Dermis microvascular lymphatic vessel endothelial cell (primary cell): Measurements from ENCODE around the gene GPR156. TPM values are rescaled to one million over a fixed set of nuclear protein-coding genes. Genes with fewer than 3 reads are reported as not detected.
"Not testable (repeated sequence)": the region's sequence is repeated elsewhere in the genome, so short reads cannot be mapped to it uniquely, and the experiment has no call there.

Source experiments
- DNase-seq, 2 donors: peaks; one replicate each; pipeline versions ENCODE4 v3.0.0 to v3.0.0-alpha.2; 2010; ENCODE audit warnings: low read depth in 2 of 2
- total RNA-seq: library from RNA; depleted of rRNA; stranded (reverse); fragments of >200 nt; gene quantifications from 2 replicates; pipeline ENCODE4 v1.2.1, GENCODE V29; 2014

The GPR156 gene
- total RNA-seq, 1 donor from 2014 or later, result under 0.01 TPM

DNA sequence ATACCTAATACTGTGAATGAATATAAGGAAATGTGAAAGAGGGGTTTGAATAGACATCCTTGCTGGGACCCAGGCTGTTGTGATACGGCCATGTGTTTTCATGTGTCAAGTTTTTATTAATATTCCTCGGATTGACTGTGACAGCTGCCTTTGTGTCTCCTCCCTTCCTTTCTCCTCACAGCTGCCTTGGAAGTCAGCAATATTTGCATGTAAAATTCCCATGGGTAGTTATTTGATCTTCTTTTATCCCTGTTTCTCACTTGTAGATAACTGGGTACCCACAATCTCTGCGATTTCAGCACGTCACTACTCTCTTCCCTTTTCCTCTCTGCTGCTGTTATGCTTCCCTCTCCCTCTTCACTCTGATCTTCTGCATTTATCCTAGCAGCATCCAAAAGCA, 9.4 kb downstream of the GPR156 start:
- DNase-seq, result no peak

GRCh38 chr3:120274739-120275167, 10.3 kb downstream of the GPR156 start:
- DNase-seq, result no peak

DNA sequence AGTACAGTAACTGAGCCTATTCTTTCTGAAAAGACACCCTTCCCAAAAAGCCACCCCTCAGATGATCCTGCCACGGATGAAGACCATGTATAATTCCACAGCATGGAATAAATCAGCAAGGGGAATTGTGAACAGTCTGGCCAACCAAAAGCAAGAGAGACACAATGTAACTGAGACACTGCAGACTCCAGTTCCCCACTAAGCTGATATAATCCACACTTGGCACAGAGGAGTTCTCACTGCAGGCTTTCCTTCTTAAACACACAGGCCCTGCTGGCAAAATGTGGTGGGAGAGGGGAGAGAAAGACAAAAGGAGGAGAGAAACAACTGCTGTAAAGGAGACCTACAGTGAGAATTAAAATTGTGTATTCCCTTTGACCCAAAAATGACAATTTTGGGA, 12.7 kb downstream of the GPR156 start:
- no peak for DNase-seq

GRCh38 chr3:120265989-120266388, 19.0 kb downstream of the GPR156 start:
- DNase-seq, result no peak

DNA sequence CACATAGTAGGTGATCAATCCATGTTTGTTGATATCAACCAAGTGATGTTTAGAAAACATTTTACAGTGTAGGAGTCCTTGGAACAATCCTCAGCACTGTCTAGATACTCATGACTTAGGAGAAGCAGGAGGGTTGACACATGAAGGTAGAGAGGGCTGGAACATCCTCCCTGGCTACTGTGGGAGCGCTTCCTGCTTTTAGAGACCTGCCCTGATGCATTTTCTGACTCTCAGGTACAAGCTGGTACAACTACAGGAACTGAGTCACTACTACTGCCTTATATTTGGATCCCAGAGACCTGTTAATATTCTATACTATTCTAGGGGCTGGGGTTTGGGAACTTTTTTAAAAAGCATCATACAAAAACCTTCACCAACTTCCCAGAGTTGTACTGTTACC, 20.1 kb downstream of the GPR156 start:
- no peak for DNase-seq

- no peak for DNase-seq
Measured at GRCh38 chr3:120263792-120264191, 21.2 kb downstream of the GPR156 start.

GRCh38 chr3:120258009-120258408, 27.0 kb downstream of the GPR156 start:
- DNase-seq, result no peak

GRCh38 chr3:120245386-120245785, 39.6 kb downstream of the GPR156 start:
- DNase-seq, result no peak

DNA sequence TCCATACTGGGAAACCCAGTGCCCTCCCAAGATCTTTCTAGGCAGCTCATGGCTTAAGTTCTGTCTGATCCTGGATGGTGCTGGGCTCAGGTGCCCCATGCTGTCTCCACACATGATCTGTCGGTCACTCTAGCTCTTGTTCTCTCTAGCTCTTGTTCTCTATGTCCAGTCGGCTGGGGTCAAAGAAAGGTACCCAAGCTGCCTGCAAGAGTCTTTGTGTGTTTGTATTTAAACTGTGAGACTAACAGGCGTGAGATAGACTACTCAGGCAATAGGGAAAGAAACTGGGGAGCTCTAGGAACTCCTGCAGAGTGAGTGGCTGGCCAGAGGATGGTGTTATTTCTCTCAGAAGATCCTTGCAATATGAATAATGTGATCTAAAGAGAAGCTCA, 40.2 kb downstream of the GPR156 start:
- DNase-seq, result no peak

DNA sequence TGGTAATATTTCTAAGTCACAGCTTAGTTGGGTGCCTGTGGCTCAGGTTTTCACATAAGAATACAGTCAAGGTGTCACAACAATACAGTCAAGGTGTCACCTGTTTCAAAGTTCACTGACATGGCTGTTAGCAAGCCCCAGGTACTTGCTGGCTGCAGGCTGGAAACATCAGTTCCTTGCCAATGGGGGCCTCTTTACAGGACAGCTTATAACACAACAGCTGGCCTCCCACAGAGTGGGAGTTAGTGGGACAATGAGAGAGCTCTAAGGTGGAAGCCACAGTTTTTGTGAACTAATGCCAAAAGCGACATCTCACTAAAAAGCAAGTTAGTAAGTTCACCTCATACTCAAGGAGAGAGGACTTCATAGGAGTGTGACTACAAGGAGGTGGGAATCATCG, 45.4 kb downstream of the GPR156 start:
- no peak for DNase-seq

DNA sequence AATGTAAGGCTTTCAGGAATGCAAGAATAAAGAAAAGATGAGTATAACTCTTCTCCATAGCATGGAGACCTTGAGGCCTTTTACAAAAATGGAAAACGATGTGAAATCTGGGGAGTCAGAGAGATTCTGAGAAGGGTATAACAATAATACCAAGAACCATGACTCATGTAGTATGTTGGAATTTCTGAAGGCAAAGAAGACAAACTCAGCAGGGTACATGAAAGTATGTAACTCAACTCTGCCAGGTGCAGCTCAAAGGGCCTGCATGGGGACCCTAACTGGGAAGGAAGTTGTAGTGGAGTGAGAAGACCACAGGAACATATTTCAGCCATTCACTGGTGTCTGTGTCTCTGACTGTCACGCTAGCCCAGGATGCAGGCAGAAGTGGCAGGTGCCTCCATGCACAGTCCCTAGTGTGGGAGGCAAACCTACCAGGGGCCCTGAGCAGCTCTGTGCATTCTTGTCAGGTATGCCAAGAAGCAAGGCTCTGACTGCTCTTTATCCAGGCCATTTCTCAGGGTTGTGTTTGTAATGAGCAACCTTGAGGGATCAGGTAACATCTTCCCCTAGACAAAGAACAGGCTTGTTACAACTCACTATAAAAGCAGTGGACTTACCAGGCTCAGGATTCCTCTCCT, 57.2 kb downstream of the GPR156 start:
- DNase-seq, result no peak

- no peak for DNase-seq
Measured at GRCh38 chr3:120224237-120224636, 60.8 kb downstream of the GPR156 start.

GRCh38 chr3:120218981-120219380, 66.0 kb downstream of the GPR156 start:
- no peak for DNase-seq

DNA sequence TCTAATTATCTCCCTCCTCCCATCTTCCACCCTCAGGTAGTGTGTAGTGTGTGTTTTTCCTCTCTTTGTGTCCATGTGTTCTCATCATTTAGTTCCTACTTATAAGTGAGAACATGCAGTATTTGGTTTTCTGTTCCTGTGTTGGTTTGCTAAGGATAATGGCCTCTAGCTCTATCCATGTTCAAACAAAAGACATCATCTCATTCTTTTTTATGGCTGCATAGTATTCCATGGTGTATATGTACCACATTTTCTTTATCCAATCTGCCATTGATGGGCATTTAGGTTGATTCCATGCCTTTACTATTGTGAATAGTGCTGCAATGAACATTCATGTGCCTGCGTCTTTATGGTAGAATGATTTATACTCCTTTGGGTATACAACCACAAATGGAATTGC, 68.4 kb downstream of the GPR156 start:
- not testable (repeated sequence) for DNase-seq

GRCh38 chr3:120214176-120214575, 70.8 kb downstream of the GPR156 start:
- DNase-seq, result no peak

GRCh38 chr3:120212505-120212904, 72.5 kb downstream of the GPR156 start:
- no peak for DNase-seq

- DNase-seq, result no peak
Measured at GRCh38 chr3:120209425-120209824, 75.6 kb downstream of the GPR156 start.

GRCh38 chr3:120204338-120204737, 80.7 kb downstream of the GPR156 start:
- DNase-seq, result no peak

DNA sequence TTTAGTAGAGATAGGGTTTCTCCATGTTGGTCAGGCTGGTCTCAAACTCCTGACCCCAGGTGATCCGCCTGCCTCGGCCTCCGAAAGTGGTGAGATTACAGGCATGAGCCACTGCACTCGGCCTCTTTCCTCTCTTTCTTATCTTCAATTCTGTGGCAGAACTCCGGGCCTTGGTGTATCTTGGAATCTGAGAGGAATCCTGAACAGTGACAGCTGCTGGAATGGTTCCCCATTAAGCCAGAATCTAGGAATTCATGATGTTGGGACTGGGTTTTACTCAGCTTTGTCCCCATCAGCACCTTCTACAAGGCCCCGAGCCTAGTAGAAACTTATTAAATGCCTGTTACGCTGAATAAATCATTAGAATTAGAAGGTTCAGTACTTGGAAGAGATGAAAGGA, 81.4 kb downstream of the GPR156 start:
- no peak for DNase-seq

DNA sequence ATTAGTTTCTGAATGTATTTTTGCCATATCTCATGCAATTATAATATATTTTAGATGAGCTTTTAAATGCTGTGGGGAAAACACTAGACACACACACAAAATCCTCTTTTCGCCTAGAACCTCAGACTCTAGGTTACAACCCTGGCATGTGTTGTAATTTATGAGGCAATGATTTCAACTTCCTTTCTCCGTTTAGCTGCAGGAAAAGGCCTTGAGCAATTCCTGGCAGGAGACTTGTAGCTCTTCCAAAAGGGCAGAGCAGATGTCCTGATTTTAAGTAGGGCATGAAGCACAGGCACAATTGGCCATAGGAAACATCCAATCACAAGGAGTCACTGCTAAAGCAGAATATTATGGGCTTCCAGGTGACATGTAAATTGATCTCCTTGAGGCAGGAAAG, 82.0 kb downstream of the GPR156 start:
- peak; percentile 36 to 71 for DNase-seq

DNA sequence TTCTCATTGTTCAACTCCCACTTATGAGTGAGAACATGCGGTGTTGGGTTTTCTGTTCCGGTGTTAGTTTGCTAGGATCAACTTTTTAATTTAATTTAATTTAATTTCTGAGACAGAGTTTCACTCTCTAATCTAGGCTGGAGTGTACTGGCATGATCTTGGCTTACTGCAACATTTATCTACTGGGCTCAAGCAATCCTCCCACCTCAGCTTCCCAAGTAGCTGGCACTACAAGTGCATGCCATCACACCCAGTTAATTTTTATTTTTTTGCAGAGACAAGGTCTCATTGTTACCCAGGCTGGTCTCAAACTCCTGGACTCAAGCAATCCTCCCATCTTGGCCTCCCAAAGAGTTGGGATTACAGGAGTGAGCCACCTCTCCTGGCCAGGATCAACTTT, 82.7 kb downstream of the GPR156 start:
- DNase-seq, result no peak

- no peak for DNase-seq
Measured at GRCh38 chr3:120200493-120201235, 84.4 kb downstream of the GPR156 start.

DNA sequence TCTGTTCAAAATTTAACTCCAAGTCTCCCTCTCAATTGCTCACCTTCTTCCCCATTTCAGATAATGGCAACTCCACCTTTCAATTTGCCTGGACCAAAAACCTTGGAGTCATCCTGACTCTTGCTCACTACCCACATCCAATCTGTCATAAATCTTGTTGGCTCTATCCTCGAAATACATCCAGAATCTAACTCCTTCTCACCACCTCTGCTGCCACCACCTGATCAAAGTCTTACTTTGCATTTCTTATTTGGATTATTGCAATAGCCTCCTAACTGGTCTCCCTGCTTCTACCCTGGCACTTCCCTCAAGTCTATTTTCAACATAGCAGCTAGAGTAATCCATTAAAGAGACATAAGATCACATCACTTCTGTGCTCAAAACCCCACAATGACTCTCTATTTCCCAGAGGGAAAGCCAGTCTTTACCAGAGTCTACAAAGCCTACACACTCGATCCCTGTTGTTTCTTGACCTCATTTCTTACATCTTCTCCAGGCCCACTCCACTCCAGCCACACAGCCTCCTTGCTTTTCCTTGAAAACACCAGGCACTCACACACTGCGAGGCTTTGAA, 86.6 kb downstream of the GPR156 start:
- peak in 1 of 2 donors; percentile 26 for DNase-seq
